SJSA1 (cell line): ENCODE measurements around the gene KIF26A. TPM values are rescaled to one million over a fixed set of nuclear protein-coding genes. Genes with fewer than 3 reads are reported as not detected.
"Not testable (repeated sequence)": the region's sequence is repeated elsewhere in the genome, so short reads cannot be mapped to it uniquely, and the experiment has no call there.

Experiments
- DNase-seq, 2 experiments: peaks; one replicate each; pipeline ENCODE4 v3.0.0-alpha.2; 2015 to 2020; ENCODE audit warnings: low spot score in 2 of 2, low read depth in 1 of 2
- H3K27ac ChIP-seq: fragments of 250-450 bp; sonication (Bioruptor Pico); 2 replicates; pipeline ENCODE4 v1.5.1; 2020; ENCODE audit warnings: mild to moderate bottlenecking, moderate library complexity
- H3K27me3 ChIP-seq: fragments of 250-450 bp; sonication (Bioruptor Pico); replicated peaks from 2 replicates; pipeline ENCODE4 v1.5.1; 2020; ENCODE audit warnings: mild to moderate bottlenecking, moderate library complexity
- H3K36me3 ChIP-seq: fragments of 250-450 bp; sonication (Bioruptor Pico); 2 replicates; pipeline ENCODE4 v1.5.1; 2020; ENCODE audit warnings: mild to moderate bottlenecking
- H3K4me1 ChIP-seq: fragments of 250-450 bp; sonication (Bioruptor Pico); replicated peaks from 2 replicates; pipeline ENCODE4 v1.6.1; 2021; ENCODE audit warnings: mild to moderate bottlenecking
- H3K4me3 ChIP-seq: fragments of 250-450 bp; sonication (Bioruptor Pico); 2 replicates; pipeline ENCODE4 v1.5.1; 2020; ENCODE audit warnings: mild to moderate bottlenecking
- H3K9me3 ChIP-seq: fragments of 250-450 bp; sonication (Bioruptor Pico); replicated peaks from 2 replicates; pipeline ENCODE4 v1.5.1; 2020; ENCODE audit warnings: mild to moderate bottlenecking
- total RNA-seq: library from RNA; depleted of rRNA; stranded (reverse); fragments of >200 nt; shearing (Covaris generic); gene quantifications from 2 replicates; pipeline ENCODE4 v1.2.3, GENCODE V29; 2014

Gene KIF26A
- total RNA-seq, 1 experiment from 2014 or later: 0.05 TPM

GRCh38 chr14:104207142-104208014 is 69.0 kb downstream of the KIF26A start:
- H3K4me1 ChIP-seq: no peaks in the 10 kb centered on the region
- H3K9me3 ChIP-seq: no peaks in the 10 kb centered on the region
- H3K4me3 ChIP-seq: no peak overlapping the region
- DNase-seq: no peak
- no peaks in the 10 kb centered on the region for H3K36me3 ChIP-seq
- no peak overlapping the region for H3K27ac ChIP-seq
- peaks cover under 1% of the 10 kb centered on the region; the same call in 1 of the 2 replicates for H3K27me3 ChIP-seq

DNA sequence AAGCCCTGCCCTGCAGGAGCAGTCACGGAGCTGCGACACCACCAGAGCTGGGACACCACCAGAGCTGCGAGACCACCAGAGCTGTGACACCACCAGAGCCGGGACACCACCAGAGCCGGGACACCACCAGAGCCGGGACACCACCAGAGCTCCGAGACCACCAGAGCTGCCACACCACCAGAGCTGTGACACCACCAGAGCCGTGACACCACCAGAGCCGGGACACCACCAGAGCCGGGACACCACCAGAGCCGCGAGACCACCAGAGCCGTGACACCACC is 69.6 kb downstream of the KIF26A start:
- H3K36me3 ChIP-seq, H3K4me1 ChIP-seq, H3K27ac ChIP-seq, H3K27me3 ChIP-seq, H3K9me3 ChIP-seq, H3K4me3 ChIP-seq, DNase-seq: not testable (repeated sequence)

- not testable (repeated sequence) for DNase-seq, H3K36me3 ChIP-seq, H3K27me3 ChIP-seq, H3K27ac ChIP-seq, H3K4me1 ChIP-seq, H3K9me3 ChIP-seq, H3K4me3 ChIP-seq
Observed at GRCh38 chr14:104208331-104208730, 69.9 kb downstream of the KIF26A start.

- not testable (repeated sequence) for H3K27me3 ChIP-seq, H3K9me3 ChIP-seq, H3K27ac ChIP-seq, H3K36me3 ChIP-seq, H3K4me3 ChIP-seq, H3K4me1 ChIP-seq, DNase-seq
Observed at GRCh38 chr14:104209071-104209470, 70.7 kb downstream of the KIF26A start.

DNA sequence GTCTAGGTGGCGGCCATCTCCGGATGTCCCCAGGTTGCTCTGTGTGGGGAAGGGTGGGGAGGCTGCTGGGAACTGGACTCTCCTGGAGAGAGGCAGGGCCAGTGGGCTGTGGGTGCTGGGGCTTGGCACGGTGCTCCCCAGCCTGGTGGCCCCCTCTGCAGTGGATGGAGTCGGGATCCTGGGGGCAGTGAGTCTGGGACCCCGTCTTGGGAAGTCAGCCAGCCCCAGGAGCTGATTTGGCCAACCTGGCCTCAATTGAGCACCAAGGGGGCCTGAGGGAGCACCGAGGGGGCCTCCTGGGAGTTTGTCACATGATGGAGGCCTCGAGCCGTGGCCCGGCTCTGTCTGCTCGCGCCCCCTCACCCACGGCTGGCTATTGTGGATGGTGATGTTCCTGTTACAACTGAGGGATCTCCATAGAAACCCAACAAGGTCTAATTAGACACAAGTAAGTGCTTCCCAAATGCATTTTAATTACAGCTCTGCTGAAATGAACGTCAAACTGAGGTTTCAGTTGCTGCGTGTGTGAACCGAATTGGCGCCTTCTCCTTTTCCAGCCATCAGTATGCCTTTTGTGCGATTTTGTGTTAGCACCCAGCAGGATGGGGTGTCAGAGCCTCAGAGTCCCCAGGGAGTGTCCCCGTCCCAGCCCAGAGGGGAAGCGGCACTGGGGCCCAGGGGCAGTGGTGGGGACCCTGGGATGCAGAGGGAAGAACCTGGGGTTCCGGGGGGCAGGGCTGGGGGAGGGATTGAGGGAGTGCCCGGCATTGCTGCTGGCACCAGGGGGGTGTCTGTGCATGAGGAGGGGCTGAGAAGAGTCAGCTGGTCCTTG is 71.8 kb downstream of the KIF26A start:
- no peaks in the 10 kb centered on the region for H3K9me3 ChIP-seq
- no peak overlapping the region for H3K4me3 ChIP-seq

DNA sequence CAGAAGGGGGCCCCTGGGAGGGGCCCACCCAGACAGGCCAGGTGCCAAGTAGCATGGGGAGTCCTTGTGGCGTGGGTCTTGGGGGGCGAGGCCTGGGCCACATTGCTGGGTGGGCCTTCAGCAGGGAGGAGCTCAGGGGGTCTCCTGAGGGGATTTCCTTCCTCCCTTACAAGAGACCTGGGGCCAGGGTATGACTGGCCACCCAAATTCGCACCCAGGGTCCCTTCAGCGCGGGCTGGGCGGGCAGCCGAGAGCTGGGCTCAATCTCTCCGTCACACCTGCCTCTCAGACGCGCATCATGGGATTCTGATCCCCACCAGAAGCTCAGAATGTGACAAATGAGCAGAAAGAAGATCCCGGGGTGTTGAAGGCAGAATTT is 72.4 kb downstream of the KIF26A start:
- DNase-seq: no peak
- H3K27ac ChIP-seq: no peak overlapping the region
- no peaks in the 10 kb centered on the region for H3K36me3 ChIP-seq
- H3K4me1 ChIP-seq: no peaks in the 10 kb centered on the region
- H3K9me3 ChIP-seq: no peaks in the 10 kb centered on the region
- no peak overlapping the region for H3K4me3 ChIP-seq
- H3K27me3 ChIP-seq: no peaks in the 10 kb centered on the region; the same call in 1 of the 2 replicates

More for the DNA sequence above, 71.8 kb downstream of the KIF26A start:
- no peak for DNase-seq
- Histone ChIP-seq H3K27ac (no peak overlapping the region), H3K4me1 (no peaks in the 10 kb centered on the region), H3K27me3 (no peaks in the 10 kb centered on the region; the same call in 1 of the 2 replicates), H3K36me3 (no peaks in the 10 kb centered on the region)

DNA sequence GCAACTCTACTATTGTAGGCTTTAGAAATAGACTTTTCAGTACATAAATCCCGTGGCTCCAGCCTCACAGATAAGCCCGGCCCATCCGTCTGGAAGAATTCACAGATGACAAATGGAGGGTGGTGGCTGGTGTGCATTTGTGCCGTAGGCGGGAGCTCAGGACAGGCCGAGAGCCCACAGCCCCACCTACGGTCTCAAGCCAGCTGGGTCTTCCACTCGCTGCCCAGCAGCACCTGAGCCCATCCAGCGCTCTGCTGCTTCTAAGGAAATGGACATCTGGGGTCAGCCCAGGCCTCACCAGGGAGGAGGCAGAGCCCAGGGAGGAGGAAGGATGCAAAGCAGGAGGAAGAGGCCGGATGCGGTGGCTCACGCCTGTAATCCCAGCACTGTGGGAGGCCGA is 72.8 kb downstream of the KIF26A start:
- no peaks in the 10 kb centered on the region for H3K9me3 ChIP-seq
- DNase-seq: no peak

GRCh38 chr14:104211741-104212140 is 73.4 kb downstream of the KIF26A start:
- H3K4me1 ChIP-seq: no peaks in the 10 kb centered on the region
- DNase-seq: no peak
- no peaks in the 10 kb centered on the region for H3K36me3 ChIP-seq
- H3K27me3 ChIP-seq: no peaks in the 10 kb centered on the region
- H3K27ac ChIP-seq: no peak overlapping the region
- H3K4me3 ChIP-seq: no peak overlapping the region
- no peaks in the 10 kb centered on the region for H3K9me3 ChIP-seq

More for the DNA sequence above, 72.8 kb downstream of the KIF26A start:
- Histone ChIP-seq H3K27me3 (no peaks in the 10 kb centered on the region; the same call in 1 of the 2 replicates), H3K4me3 (no peak overlapping the region), H3K27ac (no peak overlapping the region), H3K4me1 (no peaks in the 10 kb centered on the region), H3K36me3 (no peaks in the 10 kb centered on the region)

GRCh38 chr14:104212206-104213095 is 74.1 kb downstream of the KIF26A start:
- Histone ChIP-seq H3K27me3 (no peaks in the 10 kb centered on the region), H3K4me1 (no peaks in the 10 kb centered on the region), H3K36me3 (no peaks in the 10 kb centered on the region), H3K4me3 (no peak overlapping the region), H3K27ac (no peak overlapping the region), H3K9me3 (no peaks in the 10 kb centered on the region)
- DNase-seq: no peak

GRCh38 chr14:104213301-104214034 is 75.1 kb downstream of the KIF26A start:
- Histone ChIP-seq H3K27me3 (no peaks in the 10 kb centered on the region), H3K4me1 (no peaks in the 10 kb centered on the region), H3K4me3 (no peak overlapping the region), H3K36me3 (no peaks in the 10 kb centered on the region), H3K27ac (no peak overlapping the region), H3K9me3 (no peaks in the 10 kb centered on the region)
- no peak for DNase-seq

DNA sequence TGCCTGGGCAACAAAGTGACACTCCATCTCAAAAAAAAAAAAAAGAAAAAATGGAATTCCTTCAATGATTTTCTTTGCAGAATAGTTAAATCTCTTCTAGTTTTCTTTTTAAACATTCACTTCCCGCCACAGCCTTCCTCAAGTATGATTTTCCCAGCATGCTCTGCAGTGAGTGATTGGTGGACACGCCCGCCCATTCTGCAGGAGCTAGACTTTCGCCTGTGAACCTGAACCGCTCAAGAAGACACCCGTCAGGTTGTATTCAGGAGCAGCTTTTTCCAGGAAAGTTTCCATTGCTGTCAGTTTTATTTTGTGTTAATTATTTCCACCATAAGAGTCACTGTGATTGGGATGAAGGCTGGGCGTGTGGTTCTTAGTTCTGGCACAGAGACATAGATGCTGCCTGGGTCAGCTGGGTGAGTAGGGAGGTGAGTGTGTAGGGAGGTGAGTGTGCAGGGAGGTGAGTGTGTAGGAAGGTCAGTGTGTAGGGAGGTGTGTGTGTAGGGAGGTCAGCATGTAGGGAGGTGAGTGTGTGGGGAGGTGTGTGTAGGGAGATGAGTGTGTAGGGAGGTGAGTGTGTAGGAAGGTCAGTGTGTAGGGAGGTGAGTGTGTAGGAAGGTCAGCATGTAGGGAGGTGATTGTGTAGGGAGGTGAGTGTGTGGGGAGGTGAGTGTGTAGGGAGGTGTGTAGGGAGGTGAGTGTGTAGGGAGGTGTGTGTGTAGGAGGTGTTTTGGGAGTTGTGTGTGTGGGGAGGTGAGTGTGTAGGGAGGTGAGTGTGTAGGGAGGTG is 76.2 kb downstream of the KIF26A start:
- no peaks in the 10 kb centered on the region for H3K9me3 ChIP-seq

DNA sequence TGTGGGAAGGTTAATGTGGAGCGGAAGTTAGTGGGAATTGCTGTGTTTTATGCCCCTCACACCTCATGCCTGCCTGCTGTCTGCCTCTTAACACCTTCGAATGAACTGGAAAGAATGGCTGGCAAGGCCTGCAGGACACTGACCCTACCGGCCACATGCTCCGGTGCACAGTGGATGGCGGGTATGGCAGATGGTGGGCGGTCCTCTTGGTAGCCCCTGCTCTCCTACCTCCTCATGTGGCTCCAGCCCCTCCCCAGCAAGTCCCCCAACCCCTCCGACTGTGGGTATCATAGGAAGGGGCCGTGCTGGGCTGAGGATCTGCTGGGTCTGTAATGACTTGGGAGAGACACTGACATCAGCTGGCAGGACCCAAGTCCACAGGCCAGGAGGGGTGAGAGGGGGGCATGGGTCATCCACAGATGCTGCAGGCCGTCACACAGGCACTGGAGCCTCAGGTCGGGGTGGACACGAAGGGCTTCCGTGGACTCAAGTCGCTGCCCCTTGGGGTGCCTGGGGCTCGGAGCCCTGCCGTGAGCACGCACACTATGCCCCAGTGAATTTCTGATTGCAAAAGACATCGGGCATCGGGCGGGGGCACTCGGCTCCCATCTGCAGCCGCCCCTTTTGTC is 77.4 kb downstream of the KIF26A start:
- Histone ChIP-seq H3K27me3 (peaks cover 3% of the 10 kb centered on the region; the same call in 1 of the 2 replicates), H3K27ac (no peak overlapping the region), H3K36me3 (no peaks in the 10 kb centered on the region), H3K4me1 (no peaks in the 10 kb centered on the region), H3K9me3 (no peaks in the 10 kb centered on the region), H3K4me3 (no peak overlapping the region)
- no peak for DNase-seq

More for the DNA sequence above, 76.2 kb downstream of the KIF26A start:
- no peak overlapping the region for H3K27ac ChIP-seq
- H3K27me3 ChIP-seq: no peaks in the 10 kb centered on the region
- H3K36me3 ChIP-seq: no peaks in the 10 kb centered on the region
- DNase-seq: no peak
- no peaks in the 10 kb centered on the region for H3K4me1 ChIP-seq
- H3K4me3 ChIP-seq: no peak overlapping the region
